GM18499 (cell line): ENCODE measurements around the gene POLR1B.
A peak's percentile ranks its signal among the peaks of the same experiment; 100 is the strongest.
"Not testable (repeated sequence)": the region's sequence is repeated elsewhere in the genome, so short reads cannot be mapped to it uniquely, and the experiment has no call there.

Experiments
- ATAC-seq: cut with Tn5 transposase; IDR thresholded peaks from one replicate; pipeline ENCODE4 v1.9.1; 2021; ENCODE audit warnings: moderate number of reproducible peaks; ENCODE audit not compliant: insufficient read depth, unreplicated experiment

Gene POLR1B

DNA sequence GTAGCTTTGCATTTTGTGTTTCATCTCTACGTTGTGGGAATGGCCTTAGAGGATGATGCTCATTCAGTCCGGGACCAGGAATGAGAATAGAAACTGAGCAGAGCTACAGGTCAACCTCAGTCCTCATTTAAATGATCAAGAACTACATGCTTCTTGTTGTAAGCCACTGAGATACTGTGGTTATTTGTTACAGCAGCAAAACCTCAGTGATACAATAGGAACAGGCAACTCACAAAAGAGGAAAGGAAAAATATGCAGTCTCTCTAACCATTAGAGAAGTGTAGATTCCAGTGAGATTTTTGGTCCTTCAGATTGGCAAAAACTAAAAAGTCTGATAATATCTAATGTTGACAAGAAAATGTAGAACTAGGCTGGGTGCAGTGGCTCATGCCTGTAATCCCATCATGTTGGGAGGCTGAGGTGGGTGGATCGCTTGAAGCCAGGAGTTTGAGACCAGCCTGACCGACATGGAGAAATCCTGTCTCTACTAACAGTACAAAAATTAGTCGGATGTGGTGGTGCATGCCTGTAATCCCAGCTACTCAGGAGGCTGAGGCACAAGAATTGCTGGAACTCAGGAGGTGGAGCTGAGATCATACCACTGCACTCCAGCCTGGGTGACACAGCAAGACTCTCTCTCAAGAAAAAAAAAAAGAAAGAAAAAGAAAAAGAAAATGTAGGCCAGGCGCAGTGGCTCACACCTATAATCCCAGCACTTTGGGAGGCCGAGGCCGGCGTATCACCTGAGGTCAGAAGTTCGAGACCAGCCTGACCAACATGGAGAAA is 55.5 kb downstream of the POLR1B start:
- ATAC-seq, result no peak

DNA sequence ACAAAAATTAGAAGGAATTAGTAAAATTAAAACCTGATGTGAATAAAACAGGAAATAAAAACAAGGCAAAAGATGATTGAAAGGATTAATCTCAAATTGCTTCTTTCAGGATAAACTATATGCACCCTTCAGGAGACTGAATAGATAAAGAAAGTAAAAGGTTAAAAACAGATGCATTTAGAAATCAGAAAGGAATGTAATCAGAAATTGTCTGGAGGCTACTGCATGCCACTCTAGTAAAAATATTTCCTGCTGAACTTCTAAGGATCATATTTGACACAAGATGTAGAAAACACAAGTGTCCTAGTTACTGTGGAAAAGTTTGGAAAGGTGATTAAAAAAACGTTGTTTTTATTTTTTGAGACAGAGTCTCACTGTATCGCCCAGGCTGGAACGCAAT is 58.4 kb downstream of the POLR1B start:
- ATAC-seq, result no peak

GRCh38 chr2:112601754-112602153 is 59.5 kb downstream of the POLR1B start:
- no peak for ATAC-seq

DNA sequence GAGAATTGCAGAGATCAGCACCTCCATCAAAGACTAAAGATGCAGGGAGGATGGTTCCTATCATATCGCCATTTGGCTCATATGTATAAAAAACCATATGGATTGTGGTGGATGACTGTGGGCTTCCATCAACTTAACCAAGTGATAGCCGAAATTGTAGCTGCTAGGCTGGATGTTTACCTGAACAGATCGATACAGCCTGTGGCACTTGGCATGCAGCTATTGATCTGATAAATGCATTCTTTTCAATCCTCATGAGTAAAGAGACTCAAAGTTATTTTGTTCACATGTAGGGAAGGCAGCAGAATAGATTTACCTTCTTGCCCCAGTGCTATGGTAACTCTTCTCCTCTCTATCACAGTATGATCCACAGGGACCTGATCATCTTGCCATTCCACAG is 60.7 kb downstream of the POLR1B start:
- ATAC-seq, result no peak

DNA sequence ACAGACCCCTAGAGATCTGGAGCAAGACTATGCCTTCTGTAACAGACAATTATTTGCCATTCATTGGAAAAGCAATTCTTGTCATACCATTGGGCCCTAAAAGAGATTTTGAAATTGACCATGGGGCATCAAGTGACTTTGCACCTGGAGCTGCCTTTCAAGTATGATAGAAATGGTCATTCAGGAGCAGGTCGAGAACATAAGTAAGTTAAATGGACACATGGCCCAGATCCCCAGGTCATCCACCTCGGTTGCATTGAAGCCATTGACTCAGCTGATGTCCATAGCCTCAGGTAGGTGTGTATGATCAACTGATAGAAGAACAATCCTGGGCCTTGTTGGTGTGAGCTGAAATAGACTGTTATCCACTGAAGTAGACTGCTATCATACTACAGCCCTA is 61.5 kb downstream of the POLR1B start:
- ATAC-seq, result no peak

DNA sequence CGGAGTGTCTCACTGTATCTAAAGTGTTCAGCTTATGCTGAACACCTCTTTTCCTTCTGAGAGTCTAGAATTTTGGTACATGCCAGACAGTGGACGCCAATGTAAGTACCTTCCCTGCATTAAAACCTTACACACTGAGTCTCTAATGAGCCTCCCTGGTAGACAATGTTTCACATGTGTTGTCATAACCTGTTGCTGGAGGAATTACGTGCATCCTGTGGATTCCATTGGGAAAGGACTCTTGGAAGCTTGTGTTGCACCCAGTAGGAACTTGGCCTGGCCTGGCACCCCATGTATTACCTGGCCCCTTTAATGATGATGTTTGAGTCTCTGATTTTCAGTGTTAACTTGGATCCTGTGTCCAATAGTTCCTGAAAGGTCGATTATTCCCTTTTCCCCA is 62.7 kb downstream of the POLR1B start:
- no peak for ATAC-seq

- ATAC-seq, result no peak
These were observed 63.7 kb downstream of the POLR1B start for GRCh38 chr2:112605926-112606325.

GRCh38 chr2:112606547-112606946 is 64.3 kb downstream of the POLR1B start:
- no peak for ATAC-seq

DNA sequence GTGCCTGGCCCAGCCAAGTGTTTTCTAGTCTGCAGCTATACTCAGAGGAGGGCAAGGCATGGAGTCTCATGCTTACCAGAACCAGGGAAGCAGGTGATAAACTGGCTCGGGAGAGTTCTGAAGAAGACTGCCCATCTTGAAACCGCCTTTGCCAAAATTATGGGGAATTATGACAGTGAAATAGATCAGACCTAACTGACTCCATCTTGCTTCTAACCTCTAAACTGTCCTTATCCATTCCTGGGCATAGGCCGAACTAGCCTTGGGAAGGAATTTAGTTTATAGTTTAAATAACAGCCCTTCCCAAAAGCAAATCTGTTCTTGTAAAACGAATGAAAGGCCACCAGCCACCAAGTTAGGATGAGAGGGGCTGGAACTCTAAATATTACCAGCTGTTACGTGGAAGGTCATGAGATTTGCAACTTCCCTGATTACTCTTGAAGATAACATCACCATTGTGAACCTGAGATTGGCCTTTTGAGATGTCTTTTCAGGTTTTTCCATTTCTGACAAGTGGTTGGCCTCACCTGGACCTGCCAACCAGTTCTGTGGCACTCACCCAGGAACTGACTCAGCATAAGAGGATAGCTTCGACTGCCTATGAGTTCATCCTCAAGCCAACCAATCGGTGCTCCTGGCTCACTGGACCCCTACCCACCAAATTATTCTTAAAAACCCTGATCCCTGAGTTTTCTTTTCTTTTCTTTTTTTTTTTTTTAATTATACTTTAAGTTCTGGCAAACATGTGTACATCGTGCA is 65.6 kb downstream of the POLR1B start:
- ATAC-seq, result no peak

DNA sequence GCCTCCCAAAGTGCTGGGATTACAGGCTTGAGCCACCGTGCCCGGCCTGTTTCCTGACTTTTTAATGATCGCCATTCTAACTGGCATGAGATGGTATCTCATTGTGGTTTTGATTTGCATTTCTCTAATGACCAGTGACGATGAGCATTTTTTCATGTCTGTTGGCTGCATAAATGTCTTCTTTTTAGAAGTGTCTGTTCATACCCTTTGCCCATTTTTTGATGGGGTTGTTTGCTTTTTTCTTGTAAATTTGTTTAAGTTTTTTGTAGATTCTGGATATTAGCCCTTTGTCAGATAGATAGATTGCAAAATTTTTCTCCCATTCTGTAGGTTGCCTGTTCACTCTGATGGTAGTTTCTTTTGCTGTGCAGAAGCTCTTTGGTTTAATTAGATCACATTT is 67.1 kb downstream of the POLR1B start:
- ATAC-seq, result not testable (repeated sequence)

DNA sequence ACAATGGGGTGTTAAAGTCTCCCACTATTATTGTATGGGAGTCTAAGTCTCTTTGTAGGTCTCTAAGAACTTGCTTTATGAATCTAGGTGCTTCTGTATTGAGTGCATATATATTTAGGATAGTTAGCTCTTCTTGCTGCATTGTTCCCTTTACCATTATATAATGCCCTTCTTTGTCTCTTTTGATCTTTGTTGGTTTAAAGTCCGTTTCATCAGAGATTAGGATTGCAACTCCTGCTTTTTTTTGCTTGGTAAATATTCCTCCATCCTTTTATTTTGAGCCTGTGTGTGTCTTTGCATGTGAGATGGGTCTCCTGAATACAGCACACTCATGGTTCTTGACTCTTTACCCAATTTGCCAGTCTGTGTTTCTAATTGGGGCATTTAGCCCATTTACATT is 70.0 kb downstream of the POLR1B start:
- ATAC-seq, result not testable (repeated sequence)

GRCh38 chr2:112614201-112614840 is 72.1 kb downstream of the POLR1B start:
- no peak for ATAC-seq

- ATAC-seq, result no peak
These were observed 72.8 kb downstream of the POLR1B start for GRCh38 chr2:112615051-112615450.

- ATAC-seq, result not testable (repeated sequence)
These were observed 73.5 kb downstream of the POLR1B start for GRCh38 chr2:112615798-112616197.

DNA sequence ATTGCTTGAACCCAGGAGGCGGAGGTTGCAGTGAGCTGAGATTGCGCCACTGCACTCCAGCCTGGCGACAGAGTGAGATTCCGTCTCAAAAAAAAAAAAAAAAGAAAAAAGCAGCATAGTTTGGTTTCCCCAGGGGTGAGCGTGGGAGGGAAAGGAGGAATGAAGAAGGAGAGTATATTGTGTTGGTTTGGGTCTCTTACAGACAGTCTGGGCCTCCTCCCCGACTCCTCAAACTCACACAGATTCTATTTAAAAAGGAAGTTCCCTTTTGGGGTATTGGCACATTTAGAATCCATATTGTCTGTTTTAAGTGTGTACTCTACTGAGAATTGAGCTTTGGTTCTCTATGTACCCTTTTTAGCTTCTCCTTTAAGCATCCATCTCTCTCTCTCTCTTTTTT is 76.1 kb downstream of the POLR1B start:
- ATAC-seq, result no peak

GRCh38 chr2:112621790-112622527 is 79.7 kb downstream of the POLR1B start:
- ATAC-seq, result no peak

GRCh38 chr2:112622528-112622849 is 80.2 kb downstream of the POLR1B start:
- no peak for ATAC-seq

DNA sequence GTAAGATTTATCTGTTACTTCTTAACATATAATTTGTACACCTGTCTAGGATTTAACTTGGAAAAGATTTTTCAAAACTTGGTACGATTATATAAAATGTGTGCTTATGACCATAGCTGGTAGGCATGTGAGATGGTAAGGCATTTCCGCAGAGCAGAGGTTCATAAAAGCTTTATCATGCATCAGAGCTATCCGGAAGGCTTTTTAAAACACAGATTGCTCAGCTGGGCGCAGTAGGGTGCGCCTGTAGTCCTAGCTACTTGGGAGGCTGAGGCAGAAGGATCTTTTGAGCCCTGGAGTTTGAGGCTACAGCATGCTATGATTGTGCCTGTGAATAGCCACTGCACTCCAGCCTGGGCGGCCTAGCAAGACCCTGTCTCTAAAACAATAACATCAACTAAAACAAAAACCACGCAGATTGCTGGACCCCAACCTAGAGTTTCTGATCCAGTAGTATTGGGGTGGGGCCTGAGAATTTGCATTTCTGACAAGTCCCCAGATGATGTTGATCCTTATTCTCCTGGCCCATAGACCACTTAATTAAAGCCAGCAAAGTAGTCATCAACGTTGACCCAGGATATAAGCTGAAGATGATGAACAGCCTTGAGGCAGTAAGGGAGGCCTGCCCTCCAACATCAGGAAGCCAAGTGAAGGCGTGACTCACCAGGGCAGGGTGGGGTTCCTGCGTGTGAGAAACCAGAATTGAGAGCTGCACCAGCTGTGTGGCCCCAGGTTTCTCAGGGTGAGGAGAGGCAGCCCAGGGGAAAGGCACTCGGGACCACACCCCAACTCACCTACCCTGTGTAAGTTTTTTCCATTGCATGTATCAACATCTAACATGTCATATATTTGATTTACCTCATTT is 81.9 kb downstream of the POLR1B start:
- peak; percentile 76 for ATAC-seq

DNA sequence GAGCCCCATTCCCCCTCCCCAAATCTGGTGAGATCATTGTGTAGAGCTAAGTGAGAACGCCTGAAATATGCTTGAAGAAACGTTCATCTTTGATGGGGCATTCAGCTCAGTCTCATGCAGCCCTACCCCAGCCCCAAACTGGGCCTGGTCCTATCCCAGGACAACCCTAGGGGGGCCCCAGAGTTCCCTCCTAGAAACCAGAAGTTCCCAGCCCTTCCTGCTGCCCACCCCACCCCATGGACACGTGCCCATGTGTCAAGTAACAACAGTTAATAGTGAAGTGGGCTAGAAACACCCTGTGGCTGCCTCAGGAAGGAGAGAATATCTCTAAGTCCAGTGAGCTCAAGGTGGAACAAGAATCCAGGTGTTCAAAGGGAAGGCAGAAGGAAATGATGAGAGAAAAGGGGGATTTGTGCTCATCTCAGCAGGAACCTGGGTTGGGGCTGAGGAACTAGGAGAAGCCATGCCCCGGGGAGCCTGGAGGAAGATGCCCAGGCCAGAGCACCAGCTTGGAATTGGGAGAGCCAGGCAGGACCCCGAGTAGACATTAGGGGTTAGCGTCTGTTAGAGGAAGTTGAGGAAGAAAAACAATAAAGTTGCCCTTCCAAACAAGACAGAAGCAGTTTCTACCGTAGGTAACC is 83.3 kb downstream of the POLR1B start:
- ATAC-seq, result no peak
